HG02943 (cell line): ENCODE results near the gene FAM149B1.
"Not testable (repeated sequence)": the region's sequence is repeated elsewhere in the genome, so short reads cannot be mapped to it uniquely, and the experiment has no call there.

Source experiments
- ATAC-seq: cut with Tn5 transposase; IDR thresholded peaks from one replicate; pipeline ENCODE4 v1.9.1; 2021; ENCODE audit warnings: mild to moderate bottlenecking, low read depth, moderate library complexity; ENCODE audit not compliant: unreplicated experiment

The FAM149B1 gene

DNA sequence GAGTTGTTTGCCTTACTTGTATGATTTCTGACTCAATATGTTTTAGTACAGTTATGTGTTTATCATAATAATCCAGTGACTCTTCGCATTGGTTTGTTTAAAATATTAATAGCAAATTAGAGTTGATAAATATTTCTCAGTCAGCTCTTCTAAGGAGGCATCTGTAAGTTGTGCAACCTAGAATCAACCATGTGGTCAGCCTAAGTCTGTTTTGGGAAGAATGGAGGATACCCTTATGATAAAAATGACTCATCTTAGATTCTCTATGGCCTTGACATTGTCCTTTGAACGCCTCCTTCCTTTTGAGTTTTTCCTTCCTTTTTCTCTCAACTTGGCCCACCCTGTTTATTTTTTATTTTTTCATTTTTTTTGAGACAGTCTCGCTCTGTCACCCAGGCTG is 60.3 kb downstream of the FAM149B1 start:
- no peak for ATAC-seq

DNA sequence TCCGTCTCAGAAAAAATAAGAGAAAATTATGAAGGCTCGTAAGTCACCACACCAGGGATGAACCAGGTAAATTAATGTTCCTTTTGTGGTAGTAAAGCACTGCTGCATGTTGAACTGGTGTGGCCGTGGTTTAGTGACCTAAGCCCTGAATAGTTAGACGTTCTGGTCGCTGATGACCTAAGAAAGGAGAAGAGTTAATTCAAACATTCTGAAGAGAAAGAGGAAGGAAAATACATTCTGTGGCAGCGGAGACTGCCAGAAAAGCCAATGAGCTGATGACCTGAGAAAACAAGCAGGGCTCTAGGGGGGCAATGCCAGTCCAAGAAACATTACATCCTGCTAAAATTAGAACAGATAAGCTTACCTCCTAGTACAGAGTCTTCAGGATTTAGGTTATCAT is 61.6 kb downstream of the FAM149B1 start:
- no peak for ATAC-seq

DNA sequence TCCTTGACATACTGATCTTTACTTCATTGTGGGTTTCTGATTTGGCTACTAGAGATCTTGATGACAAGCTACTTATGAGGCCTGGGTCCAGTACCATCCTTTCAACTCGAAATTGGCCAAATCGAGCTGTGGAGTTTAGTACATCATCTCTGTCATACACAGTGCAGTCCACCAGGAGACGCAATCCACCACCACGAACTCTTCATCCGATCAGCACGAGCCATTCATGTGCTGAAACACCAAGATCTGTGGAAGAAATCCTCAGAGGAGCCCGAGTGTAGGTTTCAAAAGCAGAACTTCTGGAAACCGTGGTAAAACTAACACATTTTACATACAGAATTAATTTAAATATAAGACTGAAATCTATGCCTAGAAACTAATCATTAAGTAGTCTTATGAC is 65.0 kb downstream of the FAM149B1 start:
- ATAC-seq, result no peak

DNA sequence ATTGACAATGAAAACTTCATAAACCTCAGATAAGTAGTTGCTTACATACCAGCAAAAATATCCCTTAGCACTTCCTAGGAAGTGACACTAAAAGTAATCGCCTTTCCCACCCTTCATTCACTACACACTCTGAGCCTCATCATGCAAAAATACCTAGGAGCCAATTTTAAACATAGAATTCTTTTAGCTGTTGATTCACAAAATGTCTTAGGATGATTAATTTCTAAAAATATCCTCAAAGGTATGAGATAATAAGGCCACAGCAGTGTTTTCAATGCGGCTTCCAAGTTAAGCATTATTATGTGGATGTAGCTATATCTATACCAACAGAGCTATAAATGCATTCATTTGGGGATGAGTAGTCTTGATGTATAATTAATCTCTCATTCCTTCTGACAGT is 66.0 kb downstream of the FAM149B1 start:
- ATAC-seq, result no peak

DNA sequence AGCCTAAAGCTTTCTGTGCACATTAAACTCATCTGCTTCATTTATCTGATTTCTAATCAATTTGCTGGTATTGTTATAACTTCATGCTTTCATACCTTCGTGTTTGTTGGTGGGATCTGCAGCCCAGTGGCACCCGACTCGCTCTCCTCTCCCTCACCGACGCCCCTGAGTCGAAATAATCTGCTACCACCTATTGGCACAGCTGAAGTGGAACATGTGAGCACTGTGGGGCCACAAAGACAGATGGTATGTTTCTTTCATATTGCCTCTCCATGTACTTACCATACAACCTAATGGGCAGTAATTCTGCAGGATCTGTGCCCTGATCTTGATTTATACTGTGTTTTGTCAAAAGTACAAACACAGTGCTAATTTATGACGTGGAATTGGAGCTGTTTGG is 66.8 kb downstream of the FAM149B1 start:
- no peak for ATAC-seq

DNA sequence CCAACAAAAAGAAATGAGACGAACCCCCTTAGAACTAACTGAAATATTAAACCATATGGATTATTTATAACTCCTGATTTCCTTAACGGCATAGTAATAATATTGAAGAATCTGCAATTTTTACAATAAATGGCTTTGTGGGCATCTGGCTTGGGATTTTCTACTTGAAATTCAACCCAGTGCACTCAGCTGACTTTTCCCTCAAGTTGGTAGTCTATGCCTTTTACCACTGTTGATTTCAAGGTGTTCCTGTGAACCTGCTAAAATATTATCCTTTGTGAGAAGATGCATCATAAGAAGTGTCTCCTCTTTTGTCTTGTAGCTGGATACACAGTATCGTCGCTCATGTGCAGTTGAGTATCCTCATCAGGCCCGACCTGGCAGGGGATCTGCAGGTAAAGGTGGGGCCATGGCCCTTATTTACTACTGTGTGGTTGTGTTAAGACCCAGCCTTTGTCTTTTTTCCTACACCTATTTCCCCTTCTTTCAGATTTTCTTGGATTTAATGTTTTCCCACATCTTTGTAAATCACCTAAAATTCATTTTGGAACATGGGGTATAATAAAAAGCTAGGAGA is 71.2 kb downstream of the FAM149B1 start:
- ATAC-seq, result no peak

DNA sequence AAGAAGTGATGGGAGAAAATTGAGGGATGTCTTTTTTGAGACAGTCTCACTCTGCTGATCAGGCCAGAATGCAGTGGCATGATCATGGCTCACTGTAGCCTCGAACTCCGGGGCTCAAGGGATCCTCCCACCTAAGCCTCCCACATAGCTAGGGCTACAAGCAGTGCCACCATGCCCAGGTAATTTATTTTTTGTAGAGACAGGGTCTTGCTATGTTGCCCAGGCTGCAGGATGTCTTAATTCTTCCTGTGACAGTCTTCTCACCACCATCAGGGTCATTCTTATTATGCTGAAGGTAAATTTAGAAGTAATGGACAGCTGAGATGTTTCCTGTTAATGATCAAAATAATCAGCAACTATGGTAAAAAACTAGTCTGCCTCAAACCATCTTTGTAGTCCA is 72.0 kb downstream of the FAM149B1 start:
- ATAC-seq, result no peak

DNA sequence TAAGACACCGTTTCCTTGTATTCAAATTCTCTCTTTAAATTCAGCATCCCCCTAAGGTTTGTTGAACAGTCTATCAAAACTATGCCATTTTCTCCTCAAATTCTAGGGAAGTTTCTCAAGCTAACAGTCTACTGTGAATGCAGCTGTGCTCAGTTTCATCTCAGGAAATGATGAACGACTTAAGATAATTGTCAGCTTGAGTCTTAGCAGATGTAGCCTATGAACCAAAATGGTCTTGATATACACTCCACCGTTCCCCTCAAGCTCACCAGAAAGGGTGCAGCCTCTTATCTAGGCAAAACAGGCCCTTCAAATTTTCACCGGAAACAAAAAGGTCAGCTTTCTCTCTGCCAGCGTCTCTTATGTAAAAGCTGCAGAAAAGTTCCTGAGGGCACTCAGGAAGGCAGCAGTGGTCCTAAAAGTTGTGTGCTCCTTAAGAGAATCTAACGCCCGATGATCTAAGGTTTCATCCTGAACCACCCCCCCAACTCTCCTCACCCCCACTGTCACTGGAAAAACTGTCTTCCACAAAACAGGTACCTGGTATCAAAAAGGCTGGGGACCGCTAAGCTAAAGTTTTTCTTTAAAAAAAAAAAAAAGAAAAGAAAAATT is 77.1 kb downstream of the FAM149B1 start:
- no peak for ATAC-seq

DNA sequence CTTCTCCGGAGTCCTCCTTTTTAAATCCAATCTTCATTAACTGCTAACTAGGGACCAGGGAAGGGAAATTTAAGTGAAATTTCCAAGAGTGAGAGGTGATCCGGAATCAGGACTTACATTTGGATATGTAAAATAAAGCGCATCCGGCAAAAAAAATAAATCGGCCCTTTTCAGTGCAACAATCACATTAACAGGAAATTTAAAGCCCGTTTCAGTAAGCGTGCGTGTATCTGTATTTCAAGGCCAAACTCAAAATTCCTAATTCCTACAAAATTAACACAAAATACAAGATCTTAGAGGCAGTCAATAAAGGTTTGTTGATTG is 78.4 kb downstream of the FAM149B1 start:
- ATAC-seq, result no peak

DNA sequence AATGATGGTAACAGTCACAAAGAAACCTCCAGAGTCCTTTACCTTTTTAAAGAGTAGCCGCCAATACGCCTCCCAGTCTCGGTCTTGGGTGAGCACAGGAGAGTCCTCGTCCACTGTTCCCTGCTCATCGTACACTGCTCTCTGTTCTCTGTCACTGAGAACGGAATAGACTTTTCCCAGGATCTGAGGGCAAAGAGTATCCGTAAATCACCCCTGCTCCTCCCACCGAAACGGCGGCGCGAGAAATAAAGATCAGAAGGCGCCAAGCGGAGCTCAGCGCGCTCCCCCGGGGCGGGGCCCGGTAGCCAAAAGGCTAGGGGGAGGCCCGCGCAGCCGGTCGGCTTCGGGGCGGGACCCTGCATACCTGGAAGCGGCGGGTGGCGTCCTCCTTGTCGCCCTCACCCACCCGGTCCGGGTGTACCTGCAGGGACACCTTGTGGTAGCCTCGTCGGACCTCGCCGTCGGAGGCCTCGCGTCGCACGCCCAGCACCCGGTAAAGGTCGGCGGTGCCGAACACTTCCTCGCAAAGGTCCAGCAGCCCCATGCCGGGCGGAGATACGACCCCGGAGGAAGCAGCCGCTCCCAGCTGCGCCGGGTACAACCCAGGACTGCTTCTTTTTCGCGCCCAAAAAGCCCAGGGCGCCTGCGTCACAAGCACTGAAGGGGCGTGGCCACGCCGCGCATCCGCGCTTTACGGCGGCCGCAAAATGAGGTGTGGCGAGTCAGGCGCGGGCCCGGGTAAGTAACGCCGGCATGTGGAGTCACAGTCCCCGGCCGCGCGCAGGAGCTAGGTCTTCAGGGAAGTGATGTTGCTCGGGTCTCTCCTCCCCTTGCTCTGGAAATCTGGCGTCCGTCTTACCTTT is 79.0 kb downstream of the FAM149B1 start, which contains the start of gene DNAJC9:
Gene DNAJC9, minus strand, starts transcription at position 610 of the 863 bp plus-strand sequence. Its CDS starts 66 bp downstream, at position 544.
- ATAC-seq, result peak; percentile 72

DNA sequence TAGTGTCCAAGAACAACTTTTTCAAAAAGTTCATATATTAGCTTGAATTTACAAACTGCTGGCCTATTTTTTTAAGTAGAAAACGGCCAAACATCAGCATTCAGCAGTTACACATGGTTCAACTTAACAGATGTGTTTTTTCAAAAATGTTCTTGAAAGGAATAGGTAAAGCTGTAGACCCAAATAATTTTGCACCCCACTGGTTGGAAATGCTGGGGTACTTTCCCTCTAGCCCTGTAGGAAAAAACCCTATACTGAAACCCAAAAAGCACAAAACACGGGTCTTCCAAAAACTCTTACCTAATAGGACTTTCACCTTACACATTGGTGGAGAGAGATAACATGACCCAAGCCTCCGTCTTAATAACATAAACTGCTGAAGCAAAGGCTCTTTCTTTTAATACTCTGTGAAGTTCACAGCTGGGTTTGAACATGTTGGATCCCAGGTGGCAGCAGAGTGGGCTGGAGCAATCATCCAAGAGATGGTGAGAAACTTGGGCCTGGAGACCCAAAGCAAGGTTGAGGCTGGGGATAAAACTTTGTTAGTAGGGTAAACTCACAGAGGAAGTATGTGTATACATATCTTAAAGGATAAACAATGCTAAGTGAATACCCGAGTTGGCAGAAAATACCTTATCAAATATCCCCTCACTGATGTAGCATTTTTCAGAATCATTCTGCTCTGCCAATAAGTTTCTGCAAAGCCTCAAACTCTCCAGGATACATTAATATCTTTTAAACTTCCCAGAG is 79.8 kb downstream of the FAM149B1 start:
- ATAC-seq, result no peak

DNA sequence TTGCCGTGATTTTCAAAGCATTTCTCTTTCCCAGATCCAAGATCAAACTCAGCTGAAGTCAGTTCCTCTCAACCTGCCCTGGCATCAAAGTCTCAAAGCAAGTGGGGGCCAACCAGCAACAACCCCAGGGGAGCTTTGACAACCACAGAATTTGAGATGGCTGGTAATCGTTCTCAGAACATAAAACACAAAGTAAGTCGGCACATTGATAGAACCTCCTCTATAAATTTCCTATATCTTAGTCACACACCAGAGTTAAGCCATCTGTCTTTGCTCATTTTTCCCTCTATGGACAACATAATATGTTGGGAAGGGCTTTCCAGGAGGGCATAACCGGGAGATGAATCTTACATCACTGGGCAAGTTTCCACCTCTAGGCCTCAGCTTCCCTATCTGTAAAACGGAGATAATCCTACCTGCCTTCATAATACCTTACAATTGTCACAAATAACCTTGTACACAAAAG is 80.4 kb downstream of the FAM149B1 start:
- ATAC-seq, result no peak

DNA sequence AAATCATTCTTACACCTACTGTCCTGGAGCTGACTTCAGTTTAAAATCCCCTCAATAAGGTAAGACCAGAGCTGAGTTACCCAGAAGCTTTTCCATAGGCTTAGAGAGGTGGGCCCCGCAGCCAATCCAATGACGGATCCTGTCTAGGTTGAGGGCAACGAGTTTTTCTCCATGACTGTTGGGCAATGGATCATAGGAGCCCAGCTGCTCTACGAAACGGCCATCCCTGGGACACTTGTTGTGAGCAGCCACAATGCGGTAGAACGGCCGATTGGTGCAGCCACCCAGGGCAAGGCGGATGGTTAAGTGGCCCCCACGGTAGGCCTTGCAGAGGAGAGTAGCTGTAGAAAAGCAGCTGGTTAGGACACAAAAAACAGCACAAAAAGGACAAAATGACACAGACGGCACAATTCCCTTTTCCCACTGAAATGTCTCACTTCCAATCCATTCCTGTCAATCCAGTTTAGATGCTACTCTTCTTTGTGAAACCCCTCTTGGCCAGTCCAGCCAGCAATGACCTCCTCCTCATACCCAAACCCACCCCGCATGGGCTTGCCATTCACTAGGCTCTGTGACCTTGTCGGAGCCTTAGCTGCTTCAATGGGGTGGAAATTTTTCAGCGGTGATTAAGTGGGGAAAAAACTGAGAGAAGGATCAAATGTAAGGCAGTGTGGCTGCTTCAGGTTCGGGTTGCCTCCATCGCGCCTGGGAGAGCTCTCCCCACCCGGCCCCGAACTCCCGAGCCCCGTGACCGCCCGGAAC is 83.9 kb downstream of the FAM149B1 start:
- ATAC-seq, result no peak

DNA sequence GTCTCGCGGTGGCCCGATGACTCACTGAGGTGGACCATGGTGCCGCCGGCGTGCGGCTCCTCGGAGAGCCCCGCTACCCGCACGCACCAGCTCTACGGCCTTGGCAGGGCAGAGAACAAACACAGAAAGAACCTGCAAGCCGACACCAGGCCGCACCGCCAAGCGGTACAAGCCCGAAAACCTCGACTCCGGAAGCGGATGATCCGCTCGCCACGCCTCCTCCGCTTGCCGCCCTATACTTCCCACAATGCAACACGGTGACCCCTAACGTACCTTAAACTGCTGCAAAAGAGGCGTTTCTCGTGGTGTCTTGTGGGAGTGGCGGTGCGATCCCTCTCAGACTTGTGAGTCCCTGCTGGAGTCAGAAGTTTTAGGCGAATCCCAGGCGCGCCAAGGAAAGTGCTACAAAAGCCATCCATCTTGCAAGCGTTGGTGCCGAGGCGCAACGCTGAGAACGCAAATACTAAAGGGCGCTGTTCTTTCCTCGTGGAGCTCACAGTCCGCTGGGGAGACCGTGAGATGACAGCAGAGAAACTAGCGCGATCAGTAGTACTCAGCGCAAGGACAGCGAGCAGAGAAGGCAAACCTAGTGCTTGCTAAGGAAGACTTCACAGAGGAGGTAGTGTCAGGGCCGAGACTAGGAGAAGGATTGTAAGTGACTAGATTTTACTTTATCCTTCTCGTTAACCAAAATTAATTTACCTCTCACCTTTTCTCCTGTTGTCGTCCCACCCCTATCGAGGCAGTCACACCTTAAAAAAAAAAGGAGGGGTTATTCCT is 84.7 kb downstream of the FAM149B1 start, which contains the start of gene MRPS16:
Gene MRPS16, minus strand, starts transcription at position 200 of the 780 bp plus-strand sequence. Its CDS starts 162 bp downstream, at position 38.
- peak; percentile 65 for ATAC-seq

DNA sequence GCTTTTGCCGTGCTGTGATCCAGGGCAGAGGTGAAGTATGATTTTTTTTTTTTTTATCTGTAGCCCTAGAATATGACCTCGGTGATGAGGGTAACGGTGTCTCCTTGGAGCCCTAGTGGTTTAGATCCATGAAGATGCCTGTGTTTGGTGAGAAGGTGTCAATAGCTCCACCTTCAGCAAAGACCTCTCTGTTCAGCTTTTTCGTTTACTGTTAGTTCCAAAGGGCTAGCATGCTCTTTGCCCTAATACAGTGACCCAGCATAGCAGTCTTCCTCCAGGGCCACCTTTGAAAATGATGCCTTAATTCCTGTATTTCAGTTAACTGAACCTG is 85.3 kb downstream of the FAM149B1 start:
- ATAC-seq, result peak; percentile 19

DNA sequence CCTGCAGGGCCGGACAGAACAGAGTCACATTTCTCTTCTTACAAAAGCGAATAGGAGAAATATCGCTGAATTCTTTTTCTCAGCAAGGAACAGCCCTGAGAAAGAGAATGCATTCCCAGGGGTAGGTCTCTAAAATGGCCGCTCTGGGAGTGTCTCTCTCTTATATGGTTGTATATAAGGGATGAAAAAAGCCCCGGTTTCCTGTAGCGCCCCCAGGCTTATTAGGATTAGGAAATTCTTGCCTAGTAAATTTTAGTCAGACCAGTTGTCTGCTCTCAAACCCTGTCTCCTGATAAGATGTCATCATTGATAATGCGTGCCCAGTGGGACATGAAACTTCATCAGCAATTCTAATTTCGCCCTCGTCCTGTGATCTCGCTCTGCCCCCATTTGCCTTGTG is 90.7 kb downstream of the FAM149B1 start:
- ATAC-seq, result not testable (repeated sequence)

DNA sequence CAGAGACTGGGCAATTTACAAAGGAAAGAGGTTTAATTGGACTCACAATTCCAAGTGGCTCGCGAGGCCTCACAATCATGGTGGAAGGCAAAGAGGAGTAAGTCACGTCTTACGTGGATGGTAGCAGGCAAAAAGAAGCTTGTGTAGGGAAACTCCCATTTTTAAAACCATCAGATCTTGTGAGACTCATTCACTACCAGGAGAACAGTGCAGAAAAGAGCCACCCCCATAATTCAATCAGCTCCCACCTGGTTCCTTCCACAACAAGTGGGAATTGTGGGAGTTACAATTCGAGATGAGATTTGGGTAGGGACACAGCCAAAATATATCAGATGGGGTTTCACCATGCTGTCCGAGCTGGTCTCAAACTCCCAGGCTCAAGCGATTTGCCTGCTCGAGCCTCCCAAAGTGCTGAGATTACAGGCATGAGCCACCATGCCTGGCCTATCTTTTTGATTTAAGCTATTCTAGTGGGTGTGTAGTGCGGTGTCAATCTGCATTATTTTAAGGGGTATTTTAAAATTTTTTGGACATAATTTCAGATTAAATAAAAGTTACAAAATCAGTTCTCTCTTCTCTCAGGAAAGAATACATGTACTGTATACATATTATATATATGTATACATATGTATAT is 93.6 kb downstream of the FAM149B1 start:
- ATAC-seq, result no peak

DNA sequence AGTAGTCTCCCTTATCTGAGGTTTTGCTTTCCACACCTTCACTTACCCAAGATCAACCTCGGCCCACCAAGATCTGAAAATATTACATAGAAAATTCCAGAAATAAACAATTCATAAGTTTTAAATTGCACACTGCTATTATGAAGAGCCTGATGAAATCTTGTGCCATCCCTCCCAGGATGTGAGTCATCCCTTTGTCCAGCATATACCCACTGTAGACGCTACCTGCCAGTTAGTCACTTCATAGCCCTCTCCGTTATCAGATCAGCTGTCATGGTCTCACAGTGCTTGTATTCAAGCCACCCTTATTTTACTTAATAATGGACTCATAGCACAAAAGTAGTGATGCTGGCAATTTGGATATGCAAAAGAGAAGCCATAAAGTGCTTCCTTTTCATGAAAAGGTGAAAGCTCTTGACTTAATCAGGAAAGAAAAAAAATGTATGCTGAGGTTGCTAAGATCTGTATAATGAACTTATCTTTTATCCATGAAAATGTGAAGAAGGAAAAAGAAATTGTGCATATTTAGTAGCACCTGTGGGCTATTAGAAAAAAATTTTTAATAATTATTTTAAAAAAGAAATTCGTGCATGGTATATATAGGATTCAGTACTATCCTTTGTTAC is 94.3 kb downstream of the FAM149B1 start:
- no peak for ATAC-seq
